Left cardiac atrium (tissue), 4 donors: Measurements from ENCODE around the gene STAC. TPM values are rescaled to one million over a fixed set of nuclear protein-coding genes. Genes with fewer than 3 reads are reported as not detected.
"Not testable (repeated sequence)": the region's sequence is repeated elsewhere in the genome, so short reads cannot be mapped to it uniquely, and the experiment has no call there.

Source experiments
- ATAC-seq, 2 donors: fragments of 200-7000 bp; cut with Tn5 transposase; one replicate each; pipeline ENCODE4 v1.9.1; 2020; ENCODE audit warnings: mild to moderate bottlenecking in 2 of 2, moderate library complexity in 2 of 2
- DNase-seq: peaks from one replicate; pipeline ENCODE4 v3.0.0-alpha.2; 2020
- intact Hi-C, 2 donors: fragments of 100-400 bp; cut with DNase I; formaldehyde crosslinking; loops; one replicate each; pipeline versions ENCODE4 v1.14.1 to v1.15.1; 2022 to 2023
- total RNA-seq, 2 donors: library from RNA; stranded (reverse); fragmentation: NEBNext Ultra II Directional; extraction: Animal tissue kit (Norgen Biotek cat#: 25700); gene quantifications; one replicate each; pipeline ENCODE4 v1.2.1, GENCODE V29; 2021
- donor health status: DM: no; HTN: yes; CAD: no.
- donor health status: DM: no; HTN: yes; CAD: no; lungs with severe emphysema.
- donor health status: DM: yes; HTN: yes; CAD: no.
- donor health status: Dilated cardiomyopathy.

STAC gene
- total RNA-seq, 2 donors from 2014 or later = 0.13 to 0.47 TPM

DNA sequence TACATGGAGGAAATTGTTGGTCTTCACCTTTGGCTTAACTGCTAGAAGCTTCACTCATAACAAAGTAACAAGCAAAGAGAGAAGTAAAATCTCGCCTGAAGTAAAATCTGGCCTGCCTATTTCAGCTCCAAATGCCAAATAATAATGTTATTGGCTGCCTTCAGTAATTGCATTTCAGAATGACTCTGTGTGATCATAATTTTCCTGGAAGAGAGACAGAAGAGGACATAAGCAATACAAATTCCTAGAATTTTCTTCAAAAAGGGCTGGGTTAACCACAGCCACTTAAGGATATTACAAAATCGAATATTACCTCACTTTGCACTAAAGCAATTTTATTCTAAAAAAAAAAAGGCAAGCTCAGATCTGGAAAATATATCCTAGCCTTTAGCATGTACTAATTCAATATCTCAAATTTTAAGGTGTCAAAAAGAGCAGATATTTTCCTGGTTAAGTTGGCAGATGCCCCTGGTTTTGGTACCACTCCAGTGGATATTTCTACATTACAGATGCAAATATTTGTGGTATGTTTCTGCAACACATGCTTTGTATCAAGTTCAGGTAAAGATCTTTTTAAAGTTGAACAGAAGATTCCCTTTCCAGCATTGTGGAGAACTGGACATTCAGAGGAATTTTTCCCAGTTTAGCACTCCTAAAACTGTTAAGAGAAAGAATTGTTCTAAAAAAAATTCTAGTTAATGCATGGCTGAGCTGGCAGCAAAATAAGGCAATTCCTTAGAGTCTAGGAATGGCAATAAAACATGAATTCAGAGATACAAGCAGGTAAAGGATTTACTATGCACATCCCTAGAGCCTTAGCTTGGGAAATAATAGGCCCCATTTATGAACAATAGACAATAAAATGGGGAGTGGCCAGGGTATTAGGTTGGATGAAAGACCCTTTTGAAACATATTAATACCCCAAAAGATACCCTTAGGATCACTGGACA, 116.7 kb downstream of the STAC start:
- ATAC-seq = peak in 1 of 2 donors; percentile 38

DNA sequence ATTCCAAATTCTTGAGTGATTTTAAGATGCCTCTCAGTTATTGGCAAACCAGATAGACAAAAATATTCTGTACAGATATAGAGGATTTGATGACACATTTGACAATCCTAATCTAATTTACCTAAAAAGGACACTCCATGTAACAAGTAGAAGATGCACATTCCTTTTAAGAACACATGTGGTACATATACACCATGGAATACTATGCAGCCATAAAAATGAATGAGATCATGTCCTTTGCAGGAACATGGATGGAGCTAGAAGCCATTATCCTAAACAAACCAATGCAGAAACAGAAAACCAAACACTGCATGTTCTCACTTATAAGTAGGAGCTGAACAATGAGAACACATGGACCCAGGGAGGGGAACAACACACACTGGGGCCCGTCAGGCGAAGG, 119.7 kb downstream of the STAC start:
- ATAC-seq, intact Hi-C loops, DNase-seq: not testable (repeated sequence)

More for the DNA sequence above, 116.7 kb downstream of the STAC start:
- no peak for DNase-seq
- intact Hi-C loops = no loop called here

DNA sequence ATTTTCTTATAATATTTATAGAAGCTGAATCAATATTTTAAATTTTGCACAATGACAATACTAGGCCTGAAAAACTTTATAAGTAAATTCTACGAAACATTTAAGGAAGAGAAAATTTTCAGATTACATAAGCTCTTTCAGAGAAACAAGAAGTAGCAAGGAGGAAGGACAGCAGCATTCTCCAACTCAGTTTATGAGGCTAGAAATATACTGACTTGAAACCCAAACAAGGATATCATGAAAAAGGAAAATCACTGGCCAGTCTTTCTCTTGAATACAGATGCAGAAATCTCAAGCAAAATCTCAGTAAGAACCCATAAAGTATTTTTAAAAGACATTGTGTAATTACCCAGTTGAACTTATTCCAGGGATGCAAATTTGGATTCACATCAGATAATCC, 121.3 kb downstream of the STAC start:
- intact Hi-C loops = no loop called here
- no peak for DNase-seq
- no peak for ATAC-seq

DNA sequence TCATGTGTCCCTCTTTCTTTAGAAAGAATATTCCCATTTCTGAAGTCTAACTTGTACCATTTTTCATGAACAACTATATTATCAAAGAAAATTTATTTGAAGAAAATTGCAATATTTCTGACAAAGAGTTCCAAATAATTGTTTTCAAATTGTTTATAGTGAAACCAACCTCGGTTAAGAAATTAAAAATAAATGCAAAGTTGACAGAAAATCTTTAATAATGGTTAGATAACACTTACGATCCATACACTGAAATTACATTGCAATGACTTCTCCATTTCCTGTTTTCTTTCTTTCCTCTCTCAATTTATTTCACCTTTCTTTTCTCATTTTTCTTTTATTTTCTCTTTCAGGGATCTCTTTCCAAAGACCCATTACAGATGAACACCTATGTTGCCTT, 125.1 kb downstream of the STAC start:
- ATAC-seq = no peak
- DNase-seq = no peak
- intact Hi-C loops = no loop called here

DNA sequence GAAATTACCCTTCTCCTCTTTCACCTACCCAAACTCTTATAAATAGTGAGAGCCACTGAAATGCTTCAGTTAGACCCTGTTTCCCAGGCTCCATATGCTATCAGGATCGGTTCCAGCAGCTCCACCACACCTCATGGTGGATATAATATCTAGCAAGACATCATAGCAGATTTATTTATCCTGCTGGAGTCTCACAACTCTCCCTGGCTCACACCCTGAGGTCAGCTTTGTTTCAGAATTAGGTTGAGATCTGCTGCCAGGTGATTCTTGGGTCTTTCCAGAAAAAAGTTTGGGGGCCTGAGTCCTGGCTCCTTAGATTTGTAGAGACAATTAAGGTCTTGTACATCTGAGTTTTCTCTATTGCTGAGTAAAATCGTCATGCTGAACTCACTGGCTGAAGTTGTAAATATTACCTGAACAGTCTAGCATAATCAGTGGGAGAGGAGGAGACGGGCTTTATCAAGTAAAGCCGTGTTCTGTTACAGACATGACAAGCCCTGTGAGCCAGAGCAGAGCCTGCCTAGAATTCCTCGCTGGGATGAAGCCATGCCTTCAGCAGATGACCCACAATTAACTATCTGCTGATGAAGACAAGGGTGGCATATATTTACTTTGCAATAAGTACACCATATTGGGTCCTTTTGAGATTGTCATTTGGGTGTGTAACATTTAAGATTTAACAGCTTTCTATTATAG, 131.6 kb downstream of the STAC start:
- peak in 1 of 2 donors; percentile 27 for ATAC-seq
- DNase-seq = no peak
- intact Hi-C loops = no loop called here

DNA sequence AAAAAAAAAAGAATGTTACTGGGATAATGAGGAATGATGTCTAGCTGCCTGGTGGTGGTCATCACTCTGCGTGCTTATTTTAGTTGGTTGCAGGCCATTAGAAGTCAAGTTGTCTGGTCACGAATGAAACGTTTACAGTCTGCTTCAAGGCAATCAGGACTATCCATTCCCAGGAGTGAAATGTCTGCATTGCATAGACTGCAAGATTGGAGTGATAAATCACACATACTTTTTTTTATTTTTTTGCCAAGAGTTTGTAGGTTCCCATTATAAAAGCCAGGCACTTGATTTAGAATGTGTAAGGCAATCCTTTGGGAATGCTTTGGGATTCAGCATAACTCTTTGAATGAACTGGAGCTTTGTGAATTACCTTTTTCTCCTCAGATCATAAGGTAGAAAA, 132.3 kb downstream of the STAC start:
- intact Hi-C loops = no loop called here
- ATAC-seq (no peak), DNase-seq (no peak)

DNA sequence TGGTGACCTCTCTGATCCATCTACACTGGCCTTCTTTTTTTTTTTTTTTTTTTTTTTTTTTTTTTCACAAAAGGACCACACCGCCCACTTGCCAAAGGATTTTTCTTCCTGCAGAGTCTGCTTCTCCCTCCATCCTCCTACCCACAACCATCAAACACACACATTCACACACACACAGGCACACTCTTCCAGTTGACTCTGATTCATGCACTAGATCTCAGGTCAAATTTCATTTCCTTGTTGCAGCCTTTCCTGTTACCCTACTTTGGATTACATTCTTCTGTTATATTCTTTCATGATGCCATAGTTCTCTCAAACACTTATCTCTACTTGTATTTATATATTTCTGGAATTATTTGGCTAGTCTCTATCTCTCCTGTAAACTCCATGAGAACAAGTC, 133.9 kb downstream of the STAC start:
- no peak for ATAC-seq
- intact Hi-C loops = no loop called here
- no peak for DNase-seq

DNA sequence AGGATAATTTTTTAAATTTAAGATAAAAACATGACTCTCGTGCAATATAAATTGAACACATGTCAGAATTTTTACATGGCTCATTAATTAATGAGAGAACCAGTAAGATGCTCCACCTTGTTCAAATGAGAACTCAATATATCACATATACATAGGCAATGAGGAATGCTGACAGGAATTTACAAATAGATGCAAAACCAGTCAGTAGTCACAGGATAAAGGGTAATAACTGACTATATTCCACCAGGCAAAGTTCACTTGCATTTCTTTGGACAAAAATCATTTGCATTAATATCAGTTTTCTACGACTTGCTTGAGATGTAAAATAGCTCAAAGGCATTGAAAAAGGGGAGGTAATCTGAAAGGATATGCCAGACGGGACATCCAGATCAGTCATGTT, 139.4 kb downstream of the STAC start:
- intact Hi-C loops = no loop called here
- DNase-seq = no peak
- no peak for ATAC-seq

DNA sequence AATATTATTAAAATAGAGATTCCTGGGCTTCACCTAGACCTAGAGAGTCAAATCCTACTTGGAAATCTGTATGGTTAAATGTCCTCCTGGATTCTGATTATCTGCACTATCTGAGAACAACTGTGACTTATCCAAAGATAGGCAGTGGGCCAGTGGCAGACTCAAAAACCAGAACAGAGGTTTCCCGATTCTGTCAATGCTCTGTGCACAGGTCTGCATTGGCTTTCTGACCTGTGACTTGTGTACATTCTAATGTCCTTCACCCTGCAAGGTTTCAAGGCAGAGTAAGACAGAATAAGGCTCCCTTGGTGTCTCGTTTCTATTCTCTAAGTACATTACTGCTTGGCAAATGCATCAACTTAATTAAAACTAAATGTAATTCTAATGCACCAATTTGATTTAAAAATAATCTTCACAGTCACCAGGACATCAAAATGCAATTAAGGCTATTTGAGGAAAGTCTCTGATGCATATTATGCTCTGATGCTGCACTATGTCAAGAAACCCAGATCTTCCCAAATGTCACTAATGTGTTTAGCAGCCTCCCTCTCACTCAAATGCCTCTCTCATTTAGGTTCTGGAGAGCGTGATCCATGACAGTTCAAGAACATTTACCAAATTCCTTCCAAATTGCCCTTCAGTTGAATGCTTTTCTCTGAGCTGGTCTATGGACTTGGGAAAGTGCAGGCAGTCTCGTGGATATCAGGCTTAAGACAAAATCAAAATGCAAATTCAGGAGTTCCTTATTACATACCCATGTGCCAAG, 140.1 kb downstream of the STAC start:
- DNase-seq = no peak
- intact Hi-C loops = no loop called here
- ATAC-seq = no peak

DNA sequence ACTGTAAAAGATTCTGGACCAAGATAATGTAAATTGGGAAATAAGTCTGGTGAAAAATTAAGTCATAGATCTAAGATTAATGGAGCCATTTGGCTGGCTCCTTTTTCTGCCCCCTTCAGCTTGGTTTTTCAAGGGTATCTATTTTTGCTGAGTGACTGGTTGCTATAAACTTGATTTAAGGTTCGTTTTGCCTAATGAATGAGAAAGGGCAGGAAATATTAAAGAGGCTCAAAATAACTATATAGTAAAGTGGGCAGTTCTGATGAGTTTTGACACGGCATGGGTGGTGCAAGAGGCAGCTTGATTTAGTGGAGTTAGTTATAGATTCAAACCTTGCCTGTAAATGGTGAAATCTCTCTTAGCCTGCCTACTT, 140.7 kb downstream of the STAC start:
- ATAC-seq = no peak
- no peak for DNase-seq
- intact Hi-C loops = no loop called here

DNA sequence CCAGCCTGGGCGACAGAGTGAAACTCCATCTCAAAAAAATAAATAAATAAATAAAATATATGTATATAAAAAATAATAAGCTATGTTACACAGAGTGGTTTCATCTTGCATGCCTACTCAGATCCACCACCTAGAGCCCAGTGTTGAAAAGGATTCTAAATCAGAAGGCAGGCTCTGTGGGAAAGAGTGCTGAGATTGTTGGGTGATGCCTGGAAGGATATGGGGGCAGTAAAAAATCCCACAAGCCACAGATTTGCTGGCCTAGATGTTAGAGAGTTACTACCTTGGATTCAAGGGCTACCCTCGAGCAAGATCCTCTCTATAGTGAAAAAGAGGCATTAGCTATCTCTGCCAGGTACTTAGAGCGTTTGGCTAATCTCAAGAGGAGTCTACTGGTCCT, 144.3 kb downstream of the STAC start:
- DNase-seq (no peak), ATAC-seq (no peak)
- intact Hi-C loops = no loop called here

DNA sequence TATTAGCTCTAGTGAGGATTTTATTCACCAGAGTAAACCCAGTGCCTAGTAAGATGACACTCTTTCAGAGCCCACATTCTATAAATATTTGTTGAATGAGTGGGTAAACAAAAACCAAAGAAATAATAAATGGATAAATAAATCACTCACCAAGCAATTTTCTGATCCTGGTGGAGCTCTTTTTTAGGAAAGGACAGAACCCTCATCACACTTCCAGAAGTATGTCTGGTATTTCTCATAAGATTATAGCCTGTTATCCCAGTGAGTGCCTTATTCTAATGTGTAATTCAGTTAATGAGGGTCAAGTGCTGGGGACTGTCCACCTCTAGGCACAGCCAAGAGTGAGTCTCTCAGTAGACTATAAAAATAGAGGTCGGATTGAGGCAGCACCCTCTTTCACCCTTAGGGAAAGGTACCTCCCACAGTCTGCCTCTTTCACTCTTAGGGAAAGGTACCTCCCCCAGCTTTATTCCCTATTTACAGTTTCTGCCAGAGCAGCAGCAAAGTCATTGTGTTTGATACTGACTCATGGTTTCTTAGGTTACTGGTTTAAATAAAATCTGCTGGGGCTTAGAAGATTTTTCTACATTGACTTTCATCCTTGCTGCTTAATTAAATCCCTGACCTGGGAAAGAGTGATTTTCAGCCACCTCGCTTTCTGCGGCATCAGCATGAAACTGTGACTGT, 145.0 kb downstream of the STAC start:
- peak in 1 of 2 donors; percentile 32 for ATAC-seq
- intact Hi-C loops = no loop called here

DNA sequence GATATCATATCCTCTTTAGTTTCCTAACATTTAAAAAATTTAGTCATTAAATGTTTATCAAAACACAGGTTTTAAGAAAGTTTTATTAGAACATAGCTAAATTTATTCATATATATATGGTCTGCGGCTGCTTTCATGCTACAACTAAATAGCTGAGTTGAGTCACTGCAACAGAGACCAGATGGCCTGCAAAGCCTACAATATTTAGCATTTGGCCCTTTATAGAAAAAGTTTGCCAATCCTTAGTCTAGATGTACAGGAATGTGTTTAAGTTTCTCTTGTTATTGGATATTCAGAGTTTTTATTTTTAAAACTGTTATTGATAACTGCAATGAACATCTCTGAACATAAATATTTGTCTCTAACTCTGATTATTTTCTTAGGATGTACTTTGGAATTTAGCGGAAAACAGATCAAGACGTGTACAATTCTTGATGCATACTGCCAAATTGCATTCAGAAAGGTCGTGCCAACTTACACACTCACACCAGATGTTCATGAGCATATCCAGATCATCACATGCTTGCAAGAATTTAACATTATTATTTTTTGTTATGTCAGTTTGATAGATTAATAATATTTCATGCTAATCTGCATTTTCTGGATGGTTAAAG, 157.9 kb downstream of the STAC start:
- intact Hi-C loops = no loop called here

More for the DNA sequence above, 145.0 kb downstream of the STAC start:
- no peak for DNase-seq

DNA sequence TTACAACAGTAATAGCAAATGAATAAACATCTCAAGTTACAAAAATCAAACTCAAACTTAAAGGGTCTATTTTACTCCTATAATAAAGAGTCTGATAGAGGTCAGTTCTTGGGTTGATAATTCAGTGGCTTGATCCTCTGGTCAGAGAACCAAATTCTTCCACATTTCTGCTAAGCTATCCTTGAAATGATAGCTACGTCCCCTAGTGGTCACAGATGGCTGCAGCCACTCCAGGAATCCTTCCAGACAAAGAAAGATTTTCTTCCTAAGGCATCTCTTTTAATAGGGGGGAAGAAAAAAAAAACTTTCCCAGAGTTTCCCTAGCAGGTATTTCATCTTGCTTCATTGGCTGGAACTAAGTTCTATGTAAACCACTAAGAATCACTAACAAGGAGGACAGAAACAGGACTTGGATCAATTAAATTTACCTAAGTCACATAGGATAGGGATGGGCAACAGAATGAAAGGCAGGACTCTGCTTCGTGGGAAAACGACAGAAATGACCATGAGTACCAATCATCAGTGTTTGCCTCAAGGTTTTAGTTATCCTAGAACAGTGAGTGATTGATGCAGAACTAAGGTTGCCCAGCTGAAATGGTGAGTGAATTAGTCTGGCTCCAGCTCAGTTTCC, 160.7 kb downstream of the STAC start:
- DNase-seq = no peak
- intact Hi-C loops = loop anchor here in 1 of 2 donors (5.0 kb wide), 1 partner anchor 579 kb away; no protein-coding TSS in a partner anchor
- ATAC-seq = no peak

More for the DNA sequence above, 157.9 kb downstream of the STAC start:
- DNase-seq (no peak), ATAC-seq (no peak)

DNA sequence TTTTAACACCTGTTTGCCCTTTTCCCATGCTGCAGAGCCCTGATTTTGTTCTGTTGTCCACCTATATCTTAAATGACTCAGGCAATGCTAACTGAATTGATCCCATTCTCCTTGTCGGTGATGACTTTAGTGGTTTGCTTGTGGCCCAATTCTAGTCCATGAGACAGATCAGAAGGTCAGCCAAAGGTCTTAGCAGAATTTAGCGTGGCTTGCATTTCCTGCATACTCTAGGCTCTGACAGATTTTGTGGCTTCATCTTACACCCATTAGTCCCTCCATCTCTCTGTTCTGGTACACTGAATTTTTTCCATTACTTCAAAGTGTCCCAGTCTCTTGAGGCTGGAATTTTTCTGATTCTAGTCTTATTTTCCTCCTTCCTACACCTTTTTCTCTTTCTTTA, 161.9 kb downstream of the STAC start:
- no peak for DNase-seq
- ATAC-seq = no peak
- intact Hi-C loops = loop anchor here in 1 of 2 donors (5.0 kb wide), 1 partner anchor 580 kb away; no protein-coding TSS in a partner anchor

DNA sequence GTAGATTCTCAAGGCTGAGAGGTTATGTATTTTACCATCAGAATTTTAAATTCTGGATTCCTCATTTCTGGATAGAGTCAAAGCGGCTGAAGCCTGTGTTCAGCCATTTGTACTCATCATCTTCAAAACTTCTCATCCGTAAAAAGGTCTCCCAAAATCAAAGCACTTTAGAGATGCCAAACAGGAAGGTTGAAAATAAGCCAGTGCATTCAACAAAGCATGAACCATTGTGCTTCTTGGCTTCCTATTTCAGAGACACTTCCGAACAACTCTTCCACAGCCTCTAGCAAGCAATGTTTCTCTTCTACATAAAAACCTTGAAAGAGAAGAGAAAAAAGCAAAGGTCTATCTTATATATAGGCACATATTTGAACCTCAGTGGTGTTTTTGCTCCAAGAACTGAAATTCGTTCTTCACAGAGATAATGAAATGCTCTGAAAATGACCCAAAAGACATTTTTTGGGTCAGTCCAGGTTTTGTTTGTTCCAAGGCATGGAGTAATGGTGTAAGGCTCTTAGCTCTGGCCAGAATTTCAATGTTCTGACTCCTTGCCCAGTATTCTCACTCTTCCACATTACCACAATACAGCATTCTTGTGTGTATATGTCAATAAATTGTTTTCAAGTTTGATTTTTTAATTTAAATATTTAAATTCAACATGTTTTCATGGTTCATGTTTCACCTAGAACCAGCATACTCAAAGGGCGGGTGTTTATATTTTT, 163.1 kb downstream of the STAC start:
- ATAC-seq (no peak), DNase-seq (no peak)
- intact Hi-C loops = loop anchor here in 1 of 2 donors (5.0 kb wide), 1 partner anchor 581 kb away; no protein-coding TSS in a partner anchor

DNA sequence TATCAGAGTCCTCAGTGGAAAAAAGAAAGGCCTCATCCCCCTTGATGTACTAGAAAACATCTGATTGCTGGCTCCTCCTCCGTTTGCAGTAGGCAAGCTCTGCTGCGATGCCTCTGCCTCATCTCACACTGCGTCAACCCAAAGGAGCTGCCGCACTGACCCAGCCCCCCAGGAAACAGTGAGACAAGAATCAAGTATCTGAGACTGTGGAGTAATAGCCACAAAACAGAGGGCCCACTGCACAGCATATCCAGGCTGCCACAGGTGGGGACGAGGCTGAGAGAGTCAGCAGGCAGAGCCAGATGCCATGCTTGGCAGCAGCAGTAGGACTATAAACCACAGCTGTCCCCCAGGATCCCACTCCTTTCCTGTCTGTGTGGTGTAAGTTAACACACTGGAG, 165.9 kb downstream of the STAC start:
- intact Hi-C loops = no loop called here
- ATAC-seq (no peak), DNase-seq (no peak)
